Fibroblast of lung (primary cell): ENCODE data around the gene SLC17A4. TPM values are rescaled to one million over a fixed set of nuclear protein-coding genes. Genes with fewer than 3 reads are reported as not detected.

ENCODE experiments used
- DNase-seq, 2 donors: peaks; one replicate each; pipeline versions ENCODE4 v3.0.0 to v3.0.0-alpha.2; 2010; ENCODE audit warnings: low read depth in 2 of 2
- H2AFZ ChIP-seq: 2 replicates; pipeline ENCODE4 v1.5.1; 2012; ENCODE audit warnings: low read length, control low read depth, inconsistent platforms
- H3K27ac ChIP-seq: 2 replicates; pipeline ENCODE4 v1.5.1; 2011; ENCODE audit warnings: low read length, control low read depth; ENCODE audit not compliant: insufficient read depth
- H3K27me3 ChIP-seq: 2 replicates; pipeline ENCODE4 v1.5.1; 2011; ENCODE audit warnings: mild to moderate bottlenecking, low read length; ENCODE audit not compliant: control insufficient read depth, insufficient read depth
- H3K36me3 ChIP-seq: 2 replicates; pipeline ENCODE4 v1.5.1; 2011; ENCODE audit warnings: low read length; ENCODE audit not compliant: control insufficient read depth, insufficient read depth
- H3K4me1 ChIP-seq: 2 replicates; pipeline ENCODE4 v1.5.1; 2011; ENCODE audit warnings: low read length; ENCODE audit not compliant: control insufficient read depth, insufficient read depth; ENCODE audit errors: extremely low read depth
- H3K4me2 ChIP-seq: 2 replicates; pipeline ENCODE4 v1.5.1; 2011; ENCODE audit warnings: low read length, control low read depth; ENCODE audit not compliant: insufficient read depth; ENCODE audit errors: extremely low read depth
- H3K4me3 ChIP-seq, 4 experiments: fragments of 200-600 bp in 1 of 4; sonication (generic) in 1 of 4; replicated peaks in 1 of 4; 2 replicates each; pipeline ENCODE4 v1.5.1; 2011 to 2016; ENCODE audit warnings: low read length in 4 of 4, low read depth in 3 of 4, mild to moderate bottlenecking in 3 of 4, control low read depth in 2 of 4, inconsistent platforms in 1 of 4, mixed read lengths in 1 of 4; ENCODE audit not compliant: insufficient read depth in 1 of 4; ENCODE audit errors: control extremely low read depth in 1 of 4
- H3K79me2 ChIP-seq: 2 replicates; pipeline ENCODE4 v1.5.1; 2012; ENCODE audit warnings: mild to moderate bottlenecking, low read length, inconsistent platforms; ENCODE audit not compliant: control insufficient read depth, insufficient read depth
- H3K9ac ChIP-seq: 2 replicates; pipeline ENCODE4 v1.5.1; 2011; ENCODE audit warnings: mild to moderate bottlenecking, low read length, control low read depth; ENCODE audit not compliant: insufficient read depth
- H3K9me3 ChIP-seq: 2 replicates; pipeline ENCODE4 v1.5.1; 2012; ENCODE audit warnings: low read depth, low read length; ENCODE audit not compliant: control insufficient read depth, insufficient read depth
- H4K20me1 ChIP-seq: 2 replicates; pipeline ENCODE4 v1.5.1; 2011; ENCODE audit warnings: low read length; ENCODE audit not compliant: control insufficient read depth, insufficient read depth; ENCODE audit errors: extremely low read depth
- EZH2 ChIP-seq: IDR thresholded peaks from 2 replicates; pipeline ENCODE4 v1.5.1; 2012; ENCODE audit warnings: low read length, control low read depth, mild to moderate bottlenecking; ENCODE audit errors: missing control alignments
- polyA plus RNA-seq, 2 donors: library from polyadenylated mRNA; depleted of rRNA in 1 of 2; stranded (reverse) in 1 of 2; unstranded in 1 of 2; fragments of >200 nt; gene quantifications; 2 replicates each; pipeline ENCODE4 v1.2.1, GENCODE V29; 2011 to 2012; ENCODE audit warnings: missing spikeins in 1 of 2
- total RNA-seq: library from RNA; depleted of rRNA; stranded (reverse); fragments of >200 nt; gene quantifications from 2 replicates; pipeline ENCODE4 v1.2.1, GENCODE V29; 2014
- TF ChIP-seq, protein P1 (sequence below), 2 donors: IDR thresholded peaks in 1 of 2; conservative IDR thresholded peaks in 1 of 2; 1 replicate in 1 of 2; 2 replicates in 1 of 2; pipeline ENCODE4 v1.5.1; 2011 to 2012; ENCODE audit warnings: low read length in 2 of 2, control low read depth in 1 of 2, inconsistent platforms in 1 of 2, low read depth in 1 of 2, mild to moderate bottlenecking in 1 of 2

The SLC17A4 gene
- total and polyA plus RNA-seq, 2 donors (not counting 1 experiment from before 2014, with no cell fraction given): not detected

DNA sequence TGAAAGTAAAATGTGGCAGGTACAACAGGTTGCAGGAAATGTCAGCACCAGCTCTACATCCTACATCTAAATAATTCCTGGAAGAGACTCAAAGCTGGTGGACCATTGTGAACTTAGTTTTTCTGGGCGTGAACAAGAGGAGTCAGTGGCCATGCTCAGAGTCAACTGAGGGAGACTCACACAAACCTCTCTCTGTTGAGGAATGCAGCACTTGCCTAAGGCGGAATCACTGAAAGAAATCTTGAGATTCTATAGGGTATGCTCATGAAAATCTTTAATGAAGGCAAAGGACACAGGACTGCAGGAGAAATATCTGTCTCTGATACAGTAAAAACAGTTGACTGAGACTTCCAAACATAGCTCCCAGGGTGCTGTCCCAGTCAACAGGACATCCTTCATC, 22.5 kb downstream of the SLC17A4 start:
- Histone ChIP-seq H3K4me1 (no peaks in the 10 kb centered on the region), H3K79me2 (no peaks in the 10 kb centered on the region), H3K4me3 (no peak overlapping the region), H2AFZ (no peak overlapping the region), H3K36me3 (no peaks in the 10 kb centered on the region), H3K27ac (no peak overlapping the region), H4K20me1 (no peaks in the 10 kb centered on the region), H3K9ac (no peak overlapping the region), H3K4me2 (no peak overlapping the region), H3K27me3 (no peaks in the 10 kb centered on the region), H3K9me3 (no peaks in the 10 kb centered on the region)
- no peak for DNase-seq
- TF ChIP-seq, protein P1, sequence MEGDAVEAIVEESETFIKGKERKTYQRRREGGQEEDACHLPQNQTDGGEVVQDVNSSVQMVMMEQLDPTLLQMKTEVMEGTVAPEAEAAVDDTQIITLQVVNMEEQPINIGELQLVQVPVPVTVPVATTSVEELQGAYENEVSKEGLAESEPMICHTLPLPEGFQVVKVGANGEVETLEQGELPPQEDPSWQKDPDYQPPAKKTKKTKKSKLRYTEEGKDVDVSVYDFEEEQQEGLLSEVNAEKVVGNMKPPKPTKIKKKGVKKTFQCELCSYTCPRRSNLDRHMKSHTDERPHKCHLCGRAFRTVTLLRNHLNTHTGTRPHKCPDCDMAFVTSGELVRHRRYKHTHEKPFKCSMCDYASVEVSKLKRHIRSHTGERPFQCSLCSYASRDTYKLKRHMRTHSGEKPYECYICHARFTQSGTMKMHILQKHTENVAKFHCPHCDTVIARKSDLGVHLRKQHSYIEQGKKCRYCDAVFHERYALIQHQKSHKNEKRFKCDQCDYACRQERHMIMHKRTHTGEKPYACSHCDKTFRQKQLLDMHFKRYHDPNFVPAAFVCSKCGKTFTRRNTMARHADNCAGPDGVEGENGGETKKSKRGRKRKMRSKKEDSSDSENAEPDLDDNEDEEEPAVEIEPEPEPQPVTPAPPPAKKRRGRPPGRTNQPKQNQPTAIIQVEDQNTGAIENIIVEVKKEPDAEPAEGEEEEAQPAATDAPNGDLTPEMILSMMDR (conservative IDR thresholded peaks at IDR 0.05 in 1 of 2, IDR thresholded peaks at IDR 0.05 in 1 of 2; ENCODE audit: low read depth in 1 of 2, low read length in 2 of 2): no peak
- TF ChIP-seq EZH2: no peak

DNA sequence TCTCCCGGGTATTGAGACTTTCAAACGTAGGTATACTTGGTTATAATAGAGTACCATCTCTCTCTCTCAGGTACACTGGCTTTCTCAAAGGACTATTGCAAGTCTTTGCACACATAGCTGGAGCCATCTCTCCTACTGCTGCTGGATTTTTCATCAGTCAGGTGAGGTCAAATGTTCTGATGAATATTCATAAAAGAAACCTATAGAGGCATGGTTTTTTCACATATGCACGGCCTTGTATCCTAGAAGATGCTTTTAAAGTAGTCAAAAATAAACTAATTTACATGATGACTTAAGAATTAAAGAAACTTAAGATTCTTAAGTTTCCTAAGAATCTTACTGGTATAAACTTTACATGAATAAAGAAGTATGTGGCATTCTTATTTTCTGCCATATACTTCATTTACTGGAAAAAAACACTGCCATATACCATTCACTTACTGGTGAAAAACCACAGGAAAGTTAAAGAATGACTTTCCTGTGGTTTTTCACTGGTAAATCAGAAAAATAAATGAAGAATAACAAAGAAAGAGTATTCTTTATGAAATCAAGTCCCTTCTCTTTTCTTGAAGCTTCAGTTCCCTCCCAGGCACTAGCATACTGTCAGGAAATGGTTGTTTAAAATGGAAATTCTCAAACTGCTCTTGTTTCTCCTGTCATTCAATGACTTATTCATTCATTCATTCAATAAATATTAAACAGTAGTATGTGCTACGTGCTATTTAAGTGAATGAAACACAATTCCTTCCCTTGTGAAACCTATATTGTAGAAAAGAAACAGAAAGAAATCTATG, 23.5 kb downstream of the SLC17A4 start:
- TF ChIP-seq, protein P1 (conservative IDR thresholded peaks at IDR 0.05 in 1 of 2, IDR thresholded peaks at IDR 0.05 in 1 of 2; ENCODE audit: low read depth in 1 of 2, low read length in 2 of 2): no peak
- no peak for TF ChIP-seq EZH2
- DNase-seq: no peak

DNA sequence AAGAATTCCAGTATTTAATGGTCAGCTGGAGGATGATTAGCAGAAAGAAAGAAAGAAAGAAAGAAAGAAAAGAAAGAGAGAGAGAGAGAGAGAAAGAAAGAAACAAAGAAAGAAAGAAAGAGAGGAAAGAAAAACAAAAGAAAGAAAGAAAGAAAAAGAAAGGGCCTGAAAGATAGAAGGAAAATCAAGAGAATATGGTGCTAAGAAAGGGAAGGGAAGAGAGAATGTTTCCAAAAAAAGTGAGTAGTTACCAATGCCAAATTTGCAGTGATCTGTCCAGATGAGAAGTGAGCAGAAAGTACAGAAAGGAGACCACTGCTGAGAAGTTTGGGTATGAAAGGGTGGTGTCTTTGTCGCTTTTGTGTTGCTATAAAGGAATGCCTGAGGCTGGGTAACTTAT, 26.6 kb downstream of the SLC17A4 start:
- H3K36me3 ChIP-seq: no peaks in the 10 kb centered on the region
- no peak overlapping the region for H2AFZ ChIP-seq
- no peak overlapping the region for H3K4me2 ChIP-seq
- no peak overlapping the region for H3K4me3 ChIP-seq
- no peaks in the 10 kb centered on the region for H4K20me1 ChIP-seq
- H3K4me1 ChIP-seq: no peaks in the 10 kb centered on the region
- H3K27me3 ChIP-seq: no peaks in the 10 kb centered on the region
- TF ChIP-seq EZH2: no peak
- TF ChIP-seq, protein P1 (conservative IDR thresholded peaks at IDR 0.05 in 1 of 2, IDR thresholded peaks at IDR 0.05 in 1 of 2; ENCODE audit: low read depth in 1 of 2, low read length in 2 of 2): no peak
- no peaks in the 10 kb centered on the region for H3K9me3 ChIP-seq
- no peak for DNase-seq
- H3K27ac ChIP-seq: no peak overlapping the region
- H3K9ac ChIP-seq: no peak overlapping the region
- no peaks in the 10 kb centered on the region for H3K79me2 ChIP-seq

More for the DNA sequence above, 23.5 kb downstream of the SLC17A4 start:
- Histone ChIP-seq H3K36me3 (no peaks in the 10 kb centered on the region), H2AFZ (no peak overlapping the region), H3K79me2 (no peaks in the 10 kb centered on the region), H3K9ac (no peak overlapping the region), H3K27ac (no peak overlapping the region), H4K20me1 (no peaks in the 10 kb centered on the region), H3K4me3 (no peak overlapping the region), H3K9me3 (no peaks in the 10 kb centered on the region), H3K27me3 (no peaks in the 10 kb centered on the region), H3K4me1 (no peaks in the 10 kb centered on the region), H3K4me2 (no peak overlapping the region)
